HCT116 (cell line): ENCODE results near the gene KLF14. TPM values are rescaled to one million over a fixed set of nuclear protein-coding genes. Genes with fewer than 3 reads are reported as not detected.

Source experiments
- ATAC-seq: fragments of 200-7000 bp; cut with Tn5 transposase; 2 replicates; pipeline ENCODE4 v1.9.1; 2020; ENCODE audit warnings: mild to moderate bottlenecking, moderate library complexity
- BruUV-seq: library from RNA; stranded (reverse); fragments of 400-500 nt; replicated peaks from 2 replicates; lab custom pipeline; 2021; lab: Mats Ljungman, UMichigan
- CTCF ChIA-PET: fragments of 300-600 bp; sonication (Branson Sonifier 250); formaldehyde crosslinking; loops from one replicate; lab custom pipeline; 2021; ENCODE audit warnings: antibody characterized with exemption; lab: Charles Lee
- POLR2A ChIA-PET: fragments of 300-600, 350-600 bp; sonication (Branson Sonifier 250); formaldehyde crosslinking; loops from one replicate; lab custom pipeline; 2021; ENCODE audit warnings: antibody characterized with exemption; lab: Charles Lee
- RAD21 ChIA-PET, 2 experiments: fragments of 300-600 bp; sonication (Branson Sonifier 250); formaldehyde crosslinking; loops; one replicate each; lab custom pipeline; 2023; ENCODE audit warnings: low total read pairs in 2 of 2; ENCODE audit not compliant: uncharacterized antibody in 2 of 2, unreplicated experiment in 2 of 2, low non-redundant PET in 1 of 2; lab: Charles Lee
- DNase-seq: peaks from one replicate; pipeline ENCODE4 v3.0.0-alpha.2; 2010; ENCODE audit warnings: low read depth, low spot score
- H2AFZ ChIP-seq: fragments of 200-600 bp; shearing (Covaris generic), sonication (generic); 2 replicates; pipeline ENCODE4 v1.6.1; 2017; ENCODE audit warnings: low read depth, mixed run types, mixed read lengths, antibody characterized with exemption, low read length; ENCODE audit not compliant: poor library complexity, severe bottlenecking
- H3K27ac ChIP-seq: 2 replicates; pipeline ENCODE4 v1.5.1; 2012; ENCODE audit warnings: low read depth, low read length
- H3K27me3 ChIP-seq: fragments of 200-600 bp; sonication (generic); 2 replicates; pipeline ENCODE4 v1.6.1; 2016; ENCODE audit warnings: mixed run types, low read length, mixed read lengths; ENCODE audit not compliant: insufficient read depth
- H3K36me3 ChIP-seq, 2 experiments: fragments of 200-500 bp in 1 of 2; fragments of 200-600 bp in 1 of 2; sonication (Bioruptor generic) in 1 of 2; sonication (generic) in 1 of 2; 2 replicates each; pipeline versions ENCODE4 v1.5.1 to v1.6.1; 2014 to 2016; ENCODE audit warnings: low read length in 2 of 2, inconsistent platforms in 1 of 2, mixed read lengths in 1 of 2, mixed run types in 1 of 2; ENCODE audit not compliant: insufficient read depth in 2 of 2, control insufficient read depth in 1 of 2
- H3K4me1 ChIP-seq, 2 experiments: fragments of 200-600 bp in 1 of 2; sonication (generic) in 1 of 2; 2 replicates each; pipeline versions ENCODE4 v1.5.1 to v1.6.1; 2012 to 2017; ENCODE audit warnings: low read length in 2 of 2, inconsistent platforms in 1 of 2, mild to moderate bottlenecking in 1 of 2, mixed read lengths in 1 of 2, mixed run types in 1 of 2, moderate library complexity in 1 of 2; ENCODE audit not compliant: insufficient read depth in 2 of 2, control insufficient read depth in 1 of 2
- H3K4me2 ChIP-seq: fragments of 200-600 bp; sonication (generic); 2 replicates; pipeline ENCODE4 v1.6.1; 2017; ENCODE audit warnings: mixed run types, low read length, mixed read lengths
- H3K4me3 ChIP-seq, 2 experiments: fragments of 200-600 bp in 1 of 2; sonication (generic) in 1 of 2; replicated peaks in 1 of 2; 2 replicates each; pipeline ENCODE4 v1.5.1; 2011 to 2016; ENCODE audit warnings: low read length in 2 of 2, control low read depth in 1 of 2, low read depth in 1 of 2, mild to moderate bottlenecking in 1 of 2, mixed read lengths in 1 of 2, mixed run types in 1 of 2
- H3K79me2 ChIP-seq: fragments of 200-600 bp; sonication (generic); 2 replicates; pipeline ENCODE4 v1.6.1; 2017; ENCODE audit warnings: mild to moderate bottlenecking, mixed run types, low read length, moderate library complexity, mixed read lengths; ENCODE audit not compliant: insufficient read depth
- H3K9ac ChIP-seq: fragments of 200-600 bp; sonication (generic); 2 replicates; pipeline ENCODE4 v1.6.1; 2016; ENCODE audit warnings: low read length, mixed read lengths
- H3K9me2 ChIP-seq: fragments of 200-600 bp; sonication (generic), shearing (Covaris generic); 2 replicates; pipeline ENCODE4 v1.6.1; 2017; ENCODE audit warnings: mixed run types, mild to moderate bottlenecking, moderate library complexity; ENCODE audit not compliant: insufficient read depth
- H3K9me3 ChIP-seq, 2 experiments: fragments of 200-500 bp in 1 of 2; fragments of 200-600 bp in 1 of 2; sonication (Bioruptor generic) in 1 of 2; sonication (generic) in 1 of 2; 2 replicates each; pipeline ENCODE4 v1.6.1; 2014 to 2017; ENCODE audit warnings: low read length in 2 of 2, mixed read lengths in 2 of 2, inconsistent platforms in 1 of 2, low read depth in 1 of 2, mild to moderate bottlenecking in 1 of 2, mixed run types in 1 of 2, moderate library complexity in 1 of 2; ENCODE audit not compliant: control insufficient read depth in 1 of 2, insufficient read depth in 1 of 2
- H4K20me1 ChIP-seq: fragments of 200-600 bp; sonication (generic), shearing (Covaris generic); 2 replicates; pipeline ENCODE4 v1.6.1; 2017; ENCODE audit warnings: mixed run types, mild to moderate bottlenecking, moderate library complexity; ENCODE audit not compliant: insufficient read depth
- CBX3 ChIP-seq: IDR thresholded peaks from 2 replicates; pipeline ENCODE4 v1.6.1; 2012; ENCODE audit warnings: low read depth
- CEBPB ChIP-seq: IDR thresholded peaks from 2 replicates; pipeline ENCODE4 v1.6.1; 2012; ENCODE audit warnings: low read depth
- EGR1 ChIP-seq: IDR thresholded peaks from 2 replicates; pipeline ENCODE4 v1.6.1; 2012; ENCODE audit warnings: low read depth
- EZH2phosphoT487 ChIP-seq: fragments of 200-600 bp; IDR thresholded peaks from 2 replicates; pipeline ENCODE4 v1.6.1; 2018; ENCODE audit warnings: antibody characterized with exemption, borderline replicate concordance
- FOSL1 ChIP-seq: IDR thresholded peaks from 2 replicates; pipeline ENCODE4 v1.6.1; 2012; ENCODE audit warnings: low read depth
- JUND ChIP-seq: IDR thresholded peaks from 2 replicates; pipeline ENCODE4 v1.6.1; 2012
- RAD21 ChIP-seq: IDR thresholded peaks from 2 replicates; pipeline ENCODE4 v1.6.1; 2012; ENCODE audit warnings: low read depth, mild to moderate bottlenecking
- SIN3A ChIP-seq: IDR thresholded peaks from 2 replicates; pipeline ENCODE4 v1.6.1; 2012; ENCODE audit warnings: low read depth
- SP1 ChIP-seq: IDR thresholded peaks from 2 replicates; pipeline ENCODE4 v1.6.1; 2012; ENCODE audit warnings: low read depth
- SRF ChIP-seq: IDR thresholded peaks from 2 replicates; pipeline ENCODE4 v1.6.1; 2012; ENCODE audit warnings: low read depth
- YY1 ChIP-seq: IDR thresholded peaks from 2 replicates; pipeline ENCODE4 v1.6.1; 2011; ENCODE audit warnings: low read length, low read depth, moderate library complexity, mild to moderate bottlenecking; ENCODE audit not compliant: insufficient replicate concordance; ENCODE audit errors: extremely low read depth
- ZFX ChIP-seq: fragments of 450-650 bp; IDR thresholded peaks from 2 replicates; pipeline ENCODE4 v1.6.1; 2017
- ZNF274 ChIP-seq: fragments of 200-500 bp; sonication (Bioruptor generic); IDR thresholded peaks from 2 replicates; pipeline ENCODE4 v1.6.1; 2014; ENCODE audit warnings: mild to moderate bottlenecking, low read depth, low read length, inconsistent platforms
- intact Hi-C: fragments of 100-400 bp; cut with micrococcal nuclease; formaldehyde crosslinking; loops from 2 replicates; pipeline ENCODE4 v1.10.0; 2022
- total RNA-seq: library from RNA; stranded (reverse); gene quantifications from one replicate; pipeline ENCODE4 v1.2.1, GENCODE V29; 2021; ENCODE audit not compliant: unreplicated experiment
- TF ChIP-seq, protein P1 (sequence below): IDR thresholded peaks from 2 replicates; pipeline ENCODE4 v1.6.1; 2011; ENCODE audit warnings: mild to moderate bottlenecking, low read length, moderate library complexity; ENCODE audit not compliant: insufficient replicate concordance; ENCODE audit errors: extremely low read depth
- TF ChIP-seq, protein P2 (sequence below): IDR thresholded peaks from 2 replicates; pipeline ENCODE4 v1.6.1; 2012; ENCODE audit warnings: low read depth
- TF ChIP-seq, protein P3 (sequence below), 3 experiments: fragments of 200-600 bp in 1 of 3; sonication (generic) in 1 of 3; IDR thresholded peaks in 2 of 3; conservative IDR thresholded peaks in 1 of 3; 2 replicates each; pipeline ENCODE4 v1.5.1; 2012 to 2017; ENCODE audit warnings: low read depth in 2 of 3, low read length in 2 of 3, antibody characterized with exemption in 1 of 3, borderline replicate concordance in 1 of 3, control low read depth in 1 of 3, mild to moderate bottlenecking in 1 of 3, mixed read lengths in 1 of 3, mixed run types in 1 of 3, moderate library complexity in 1 of 3; ENCODE audit not compliant: insufficient read depth in 1 of 3
- TF ChIP-seq, protein P4 (sequence below): IDR thresholded peaks from 2 replicates; pipeline ENCODE4 v1.6.1; 2012

KLF14 gene
- total RNA-seq, 1 experiment from 2014 or later = 0.93 TPM

DNA sequence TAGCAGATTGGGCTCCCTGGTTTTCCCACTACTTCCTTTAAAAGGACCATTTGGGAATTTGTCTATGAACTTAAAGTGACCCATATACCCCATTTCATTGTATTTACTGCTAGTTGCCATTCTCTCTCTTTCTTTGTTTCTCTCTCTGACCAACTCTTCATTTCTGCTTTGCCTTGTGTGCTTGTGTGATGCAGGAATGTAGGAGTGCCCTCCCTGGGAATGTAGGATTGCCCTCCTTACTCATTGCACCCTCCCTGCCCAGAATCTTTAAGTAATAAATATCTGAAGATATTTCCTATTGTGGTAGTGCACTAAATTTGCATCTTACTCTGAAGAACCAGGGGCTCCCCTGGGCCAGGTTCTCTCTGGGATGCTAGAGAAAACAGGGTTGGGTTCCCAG, 47.3 kb upstream of the KLF14 start (continued):
- TF ChIP-seq ZNF274 = no peak
- TF ChIP-seq, protein P1, sequence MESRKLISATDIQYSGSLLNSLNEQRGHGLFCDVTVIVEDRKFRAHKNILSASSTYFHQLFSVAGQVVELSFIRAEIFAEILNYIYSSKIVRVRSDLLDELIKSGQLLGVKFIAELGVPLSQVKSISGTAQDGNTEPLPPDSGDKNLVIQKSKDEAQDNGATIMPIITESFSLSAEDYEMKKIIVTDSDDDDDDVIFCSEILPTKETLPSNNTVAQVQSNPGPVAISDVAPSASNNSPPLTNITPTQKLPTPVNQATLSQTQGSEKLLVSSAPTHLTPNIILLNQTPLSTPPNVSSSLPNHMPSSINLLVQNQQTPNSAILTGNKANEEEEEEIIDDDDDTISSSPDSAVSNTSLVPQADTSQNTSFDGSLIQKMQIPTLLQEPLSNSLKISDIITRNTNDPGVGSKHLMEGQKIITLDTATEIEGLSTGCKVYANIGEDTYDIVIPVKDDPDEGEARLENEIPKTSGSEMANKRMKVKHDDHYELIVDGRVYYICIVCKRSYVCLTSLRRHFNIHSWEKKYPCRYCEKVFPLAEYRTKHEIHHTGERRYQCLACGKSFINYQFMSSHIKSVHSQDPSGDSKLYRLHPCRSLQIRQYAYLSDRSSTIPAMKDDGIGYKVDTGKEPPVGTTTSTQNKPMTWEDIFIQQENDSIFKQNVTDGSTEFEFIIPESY = no peak
- TF ChIP-seq, protein P2, sequence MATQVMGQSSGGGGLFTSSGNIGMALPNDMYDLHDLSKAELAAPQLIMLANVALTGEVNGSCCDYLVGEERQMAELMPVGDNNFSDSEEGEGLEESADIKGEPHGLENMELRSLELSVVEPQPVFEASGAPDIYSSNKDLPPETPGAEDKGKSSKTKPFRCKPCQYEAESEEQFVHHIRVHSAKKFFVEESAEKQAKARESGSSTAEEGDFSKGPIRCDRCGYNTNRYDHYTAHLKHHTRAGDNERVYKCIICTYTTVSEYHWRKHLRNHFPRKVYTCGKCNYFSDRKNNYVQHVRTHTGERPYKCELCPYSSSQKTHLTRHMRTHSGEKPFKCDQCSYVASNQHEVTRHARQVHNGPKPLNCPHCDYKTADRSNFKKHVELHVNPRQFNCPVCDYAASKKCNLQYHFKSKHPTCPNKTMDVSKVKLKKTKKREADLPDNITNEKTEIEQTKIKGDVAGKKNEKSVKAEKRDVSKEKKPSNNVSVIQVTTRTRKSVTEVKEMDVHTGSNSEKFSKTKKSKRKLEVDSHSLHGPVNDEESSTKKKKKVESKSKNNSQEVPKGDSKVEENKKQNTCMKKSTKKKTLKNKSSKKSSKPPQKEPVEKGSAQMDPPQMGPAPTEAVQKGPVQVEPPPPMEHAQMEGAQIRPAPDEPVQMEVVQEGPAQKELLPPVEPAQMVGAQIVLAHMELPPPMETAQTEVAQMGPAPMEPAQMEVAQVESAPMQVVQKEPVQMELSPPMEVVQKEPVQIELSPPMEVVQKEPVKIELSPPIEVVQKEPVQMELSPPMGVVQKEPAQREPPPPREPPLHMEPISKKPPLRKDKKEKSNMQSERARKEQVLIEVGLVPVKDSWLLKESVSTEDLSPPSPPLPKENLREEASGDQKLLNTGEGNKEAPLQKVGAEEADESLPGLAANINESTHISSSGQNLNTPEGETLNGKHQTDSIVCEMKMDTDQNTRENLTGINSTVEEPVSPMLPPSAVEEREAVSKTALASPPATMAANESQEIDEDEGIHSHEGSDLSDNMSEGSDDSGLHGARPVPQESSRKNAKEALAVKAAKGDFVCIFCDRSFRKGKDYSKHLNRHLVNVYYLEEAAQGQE = no peak
- no peak for TF ChIP-seq EZH2phosphoT487
- no peak for TF ChIP-seq CEBPB
- TF ChIP-seq RAD21 = no peak

DNA sequence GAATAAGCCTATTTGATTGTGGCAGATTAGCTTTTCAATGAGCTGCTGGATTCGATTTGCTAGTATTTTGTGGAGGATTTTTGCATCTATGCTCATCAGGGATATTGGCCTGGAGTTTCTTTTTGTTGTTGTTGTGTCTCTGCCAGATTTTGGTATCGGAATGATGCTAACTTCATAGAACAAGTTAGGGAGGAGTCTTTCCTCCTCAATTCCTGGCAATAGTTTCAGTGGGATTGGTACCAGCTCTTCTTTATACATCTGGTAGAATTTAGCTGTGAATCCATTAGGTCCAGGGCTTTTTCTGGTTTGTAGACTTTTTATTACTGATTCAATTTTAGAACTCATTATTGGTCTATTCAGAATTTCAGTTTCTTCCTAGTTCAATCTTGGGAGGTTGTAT, 43.4 kb upstream of the KLF14 start:
- CTCF ChIA-PET = no interaction called here

More for the DNA sequence above, 43.4 kb upstream of the KLF14 start:
- H4K20me1 ChIP-seq = no peaks in the 10 kb centered on the region
- H3K79me2 ChIP-seq = no peaks in the 10 kb centered on the region
- ATAC-seq (no peak), DNase-seq (no peak)
- TF ChIP-seq CBX3 (no peak), FOSL1 (no peak), SRF (no peak), SIN3A (no peak), YY1 (no peak), SP1 (no peak), EGR1 (no peak), ZNF274 (no peak), JUND (no peak), ZFX (no peak)
- TF ChIP-seq, protein P3, sequence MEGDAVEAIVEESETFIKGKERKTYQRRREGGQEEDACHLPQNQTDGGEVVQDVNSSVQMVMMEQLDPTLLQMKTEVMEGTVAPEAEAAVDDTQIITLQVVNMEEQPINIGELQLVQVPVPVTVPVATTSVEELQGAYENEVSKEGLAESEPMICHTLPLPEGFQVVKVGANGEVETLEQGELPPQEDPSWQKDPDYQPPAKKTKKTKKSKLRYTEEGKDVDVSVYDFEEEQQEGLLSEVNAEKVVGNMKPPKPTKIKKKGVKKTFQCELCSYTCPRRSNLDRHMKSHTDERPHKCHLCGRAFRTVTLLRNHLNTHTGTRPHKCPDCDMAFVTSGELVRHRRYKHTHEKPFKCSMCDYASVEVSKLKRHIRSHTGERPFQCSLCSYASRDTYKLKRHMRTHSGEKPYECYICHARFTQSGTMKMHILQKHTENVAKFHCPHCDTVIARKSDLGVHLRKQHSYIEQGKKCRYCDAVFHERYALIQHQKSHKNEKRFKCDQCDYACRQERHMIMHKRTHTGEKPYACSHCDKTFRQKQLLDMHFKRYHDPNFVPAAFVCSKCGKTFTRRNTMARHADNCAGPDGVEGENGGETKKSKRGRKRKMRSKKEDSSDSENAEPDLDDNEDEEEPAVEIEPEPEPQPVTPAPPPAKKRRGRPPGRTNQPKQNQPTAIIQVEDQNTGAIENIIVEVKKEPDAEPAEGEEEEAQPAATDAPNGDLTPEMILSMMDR (IDR thresholded peaks at IDR 0.05 in 2 of 3, conservative IDR thresholded peaks at IDR 0.05 in 1 of 3; ENCODE audit: borderline replicate concordance in 1 of 3, insufficient read depth in 1 of 3, low read depth in 2 of 3, low read length in 2 of 3) = no peak
- TF ChIP-seq, protein P4, sequence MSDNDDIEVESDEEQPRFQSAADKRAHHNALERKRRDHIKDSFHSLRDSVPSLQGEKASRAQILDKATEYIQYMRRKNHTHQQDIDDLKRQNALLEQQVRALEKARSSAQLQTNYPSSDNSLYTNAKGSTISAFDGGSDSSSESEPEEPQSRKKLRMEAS = no peak
- POLR2A ChIA-PET = no interaction called here
- H3K9ac ChIP-seq = no peak overlapping the region
- no peak overlapping the region for H3K27ac ChIP-seq
- H3K36me3 ChIP-seq = no peaks in the 10 kb centered on the region
- no peak overlapping the region for H2AFZ ChIP-seq
- peaks cover 0 to 3% of the 10 kb centered on the region in 2 experiments; a peak in 1 of 4 replicates for H3K9me3 ChIP-seq
- H3K4me1 ChIP-seq = no peaks in the 10 kb centered on the region
- H3K27me3 ChIP-seq = no peaks in the 10 kb centered on the region
- no TSS peak for BruUV-seq
- H3K4me3 ChIP-seq = no peak overlapping the region
- H3K9me2 ChIP-seq = no peaks in the 10 kb centered on the region
- RAD21 ChIA-PET = no interaction called here
- H3K4me2 ChIP-seq = no peak overlapping the region
- intact Hi-C loops = no loop called here
